Activated naive CD8-positive, alpha-beta T cell treated with anti-CD3 and anti-CD28 coated beads, Interleukin-2, amount 50 U/mL, for 24 hours (primary cell): ENCODE data around the gene FAM131A.
"Not testable (repeated sequence)": the region's sequence is repeated elsewhere in the genome, so short reads cannot be mapped to it uniquely, and the experiment has no call there.

ENCODE experiments used
- ATAC-seq: fragments of 150-1000 bp; cut with Tn5 transposase; one replicate; pipeline ENCODE4 v1.10.0; 2021
- DNase-seq: peaks from one replicate; pipeline ENCODE4 v3.0.0; 2021
- H3K27ac Mint-ChIP-seq: one replicate; pipeline ENCODE4 v1.8.0; 2021; ENCODE audit warnings: mild to moderate bottlenecking, mixed read lengths
- H3K27me3 Mint-ChIP-seq: one replicate; pipeline ENCODE4 v1.8.0; 2021; ENCODE audit warnings: mixed read lengths
- H3K36me3 Mint-ChIP-seq: one replicate; pipeline ENCODE4 v1.8.0; 2021; ENCODE audit warnings: low read depth, mixed read lengths
- H3K4me1 Mint-ChIP-seq: one replicate; pipeline ENCODE4 v1.8.0; 2021; ENCODE audit warnings: mixed read lengths
- H3K4me3 Mint-ChIP-seq: one replicate; pipeline ENCODE4 v1.8.0; 2021; ENCODE audit warnings: mild to moderate bottlenecking, moderate library complexity, mixed read lengths
- H3K9me3 Mint-ChIP-seq: one replicate; pipeline ENCODE4 v1.8.0; 2021; ENCODE audit warnings: mixed read lengths

Gene FAM131A

DNA sequence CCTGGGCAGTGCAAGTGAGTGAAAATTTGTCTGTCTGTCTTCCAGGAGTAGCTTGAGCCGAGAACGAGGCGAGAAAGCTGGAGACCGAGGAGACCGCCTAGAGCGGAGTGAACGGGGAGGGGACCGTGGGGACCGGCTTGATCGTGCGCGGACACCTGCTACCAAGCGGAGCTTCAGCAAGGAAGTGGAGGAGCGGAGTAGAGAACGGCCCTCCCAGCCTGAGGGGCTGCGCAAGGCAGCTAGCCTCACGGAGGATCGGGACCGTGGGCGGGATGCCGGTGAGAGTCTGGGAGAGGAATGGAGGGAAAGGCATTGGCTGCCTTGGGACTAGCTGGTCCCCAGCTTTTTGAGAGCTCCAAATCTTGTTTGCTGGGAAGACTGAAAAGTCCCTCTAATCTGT lies 10.2 kb upstream of the FAM131A start:
- peaks cover 93% of the 10 kb centered on the region for H3K36me3 Mint-ChIP-seq
- no peaks in the 10 kb centered on the region for H3K9me3 Mint-ChIP-seq
- no peaks in the 10 kb centered on the region for H3K27me3 Mint-ChIP-seq
- H3K4me1 Mint-ChIP-seq, result peaks cover 48% of the 10 kb centered on the region
- no peak for DNase-seq
- peak overlapping the region; percentile 27 for H3K27ac Mint-ChIP-seq
- H3K4me3 Mint-ChIP-seq, result no peak overlapping the region
- ATAC-seq, result no peak

GRCh38 chr3:184328516-184328915 lies 8.9 kb upstream of the FAM131A start:
- no peak for DNase-seq
- Mint-ChIP-seq H3K27ac (peak overlapping the region; percentile 81), H3K4me3 (no peak overlapping the region), H3K4me1 (peaks cover 57% of the 10 kb centered on the region), H3K27me3 (no peaks in the 10 kb centered on the region), H3K36me3 (peaks cover 93% of the 10 kb centered on the region), H3K9me3 (no peaks in the 10 kb centered on the region)
- ATAC-seq, result no peak

GRCh38 chr3:184332370-184333090 lies 4.9 kb upstream of the FAM131A start:
- DNase-seq (no peak), ATAC-seq (no peak)
- H3K36me3 Mint-ChIP-seq, result peaks cover 71% of the 10 kb centered on the region
- H3K27ac Mint-ChIP-seq, result peak overlapping the region; percentile 96
- no peaks in the 10 kb centered on the region for H3K9me3 Mint-ChIP-seq
- no peak overlapping the region for H3K4me3 Mint-ChIP-seq
- H3K4me1 Mint-ChIP-seq, result peaks cover 67% of the 10 kb centered on the region
- no peaks in the 10 kb centered on the region for H3K27me3 Mint-ChIP-seq

- peaks cover 73% of the 10 kb centered on the region for H3K4me1 Mint-ChIP-seq
- H3K9me3 Mint-ChIP-seq, result no peaks in the 10 kb centered on the region
- H3K27me3 Mint-ChIP-seq, result no peaks in the 10 kb centered on the region
- ATAC-seq, result no peak
- peak overlapping the region; percentile 9 for H3K4me3 Mint-ChIP-seq
- DNase-seq, result no peak
- H3K27ac Mint-ChIP-seq, result peak overlapping the region; percentile 96
- peaks cover 68% of the 10 kb centered on the region for H3K36me3 Mint-ChIP-seq
Measured at GRCh38 chr3:184333190-184333589, 4.2 kb upstream of the FAM131A start.

DNA sequence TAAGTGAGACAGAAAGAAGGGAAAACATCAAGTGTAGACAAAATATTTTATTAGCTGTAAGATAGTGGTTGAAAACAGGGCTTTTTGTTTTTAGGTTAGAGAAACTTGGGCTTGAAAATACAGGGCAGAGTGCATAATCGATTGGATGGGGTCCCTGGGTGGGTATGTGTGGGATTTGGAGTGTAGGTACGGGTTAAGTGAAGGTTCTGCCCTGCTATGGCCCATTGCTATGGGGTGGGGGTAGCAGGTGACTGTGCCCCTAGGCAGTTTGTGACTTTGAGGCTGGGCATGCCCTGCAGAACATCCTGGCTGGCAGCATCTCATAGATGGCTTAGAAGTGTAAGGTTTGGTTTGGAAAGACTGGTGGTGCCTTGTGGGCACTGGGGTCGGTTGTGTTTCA lies 3.7 kb upstream of the FAM131A start:
- Mint-ChIP-seq H3K36me3 (peaks cover 63% of the 10 kb centered on the region), H3K4me3 (no peak overlapping the region), H3K27me3 (no peaks in the 10 kb centered on the region), H3K27ac (peak overlapping the region; percentile 96), H3K4me1 (peaks cover 73% of the 10 kb centered on the region), H3K9me3 (no peaks in the 10 kb centered on the region)
- DNase-seq, result no peak
- ATAC-seq, result no peak

DNA sequence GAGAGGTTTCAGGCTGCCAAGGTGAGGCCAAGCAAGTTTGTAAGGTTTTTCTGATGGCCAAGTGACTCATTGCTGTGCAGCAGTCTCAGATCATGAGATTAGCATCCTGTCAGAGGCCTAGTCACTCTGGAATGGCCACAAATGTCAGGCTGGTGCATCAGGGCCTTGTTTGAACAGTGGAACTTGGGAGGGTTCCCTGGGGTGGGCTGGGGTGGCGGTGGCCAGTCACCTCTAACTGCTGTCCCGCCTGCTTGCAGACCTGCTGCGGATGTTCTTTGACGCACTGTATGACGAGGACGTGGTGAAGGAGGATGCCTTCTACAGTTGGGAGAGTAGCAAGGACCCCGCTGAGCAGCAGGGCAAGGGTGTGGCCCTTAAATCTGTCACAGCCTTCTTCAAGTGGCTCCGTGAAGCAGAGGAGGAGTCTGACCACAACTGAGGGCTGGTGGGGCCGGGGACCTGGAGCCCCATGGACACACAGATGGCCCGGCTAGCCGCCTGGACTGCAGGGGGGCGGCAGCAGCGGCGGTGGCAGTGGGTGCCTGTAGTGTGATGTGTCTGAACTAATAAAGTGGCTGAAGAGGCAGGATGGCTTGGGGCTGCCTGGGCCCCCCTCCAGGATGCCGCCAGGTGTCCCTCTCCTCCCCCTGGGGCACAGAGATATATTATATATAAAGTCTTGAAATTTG lies 2.8 kb upstream of the FAM131A start:
- no peaks in the 10 kb centered on the region for H3K27me3 Mint-ChIP-seq
- DNase-seq (peak; percentile 60), ATAC-seq (peak; percentile 83)
- peak overlapping the region; percentile 63 for H3K4me3 Mint-ChIP-seq
- H3K27ac Mint-ChIP-seq, result peak overlapping the region; percentile 96
- peaks cover 70% of the 10 kb centered on the region for H3K4me1 Mint-ChIP-seq
- H3K9me3 Mint-ChIP-seq, result no peaks in the 10 kb centered on the region
- peaks cover 54% of the 10 kb centered on the region for H3K36me3 Mint-ChIP-seq

- Mint-ChIP-seq H3K27ac (peak overlapping the region; percentile 96), H3K9me3 (no peaks in the 10 kb centered on the region), H3K4me3 (peak overlapping the region; percentile 81), H3K36me3 (peaks cover 49% of the 10 kb centered on the region), H3K4me1 (peaks cover 67% of the 10 kb centered on the region), H3K27me3 (no peaks in the 10 kb centered on the region)
- DNase-seq (no peak), ATAC-seq (no peak)
Measured at GRCh38 chr3:184335291-184335660, 2.1 kb upstream of the FAM131A start.

DNA sequence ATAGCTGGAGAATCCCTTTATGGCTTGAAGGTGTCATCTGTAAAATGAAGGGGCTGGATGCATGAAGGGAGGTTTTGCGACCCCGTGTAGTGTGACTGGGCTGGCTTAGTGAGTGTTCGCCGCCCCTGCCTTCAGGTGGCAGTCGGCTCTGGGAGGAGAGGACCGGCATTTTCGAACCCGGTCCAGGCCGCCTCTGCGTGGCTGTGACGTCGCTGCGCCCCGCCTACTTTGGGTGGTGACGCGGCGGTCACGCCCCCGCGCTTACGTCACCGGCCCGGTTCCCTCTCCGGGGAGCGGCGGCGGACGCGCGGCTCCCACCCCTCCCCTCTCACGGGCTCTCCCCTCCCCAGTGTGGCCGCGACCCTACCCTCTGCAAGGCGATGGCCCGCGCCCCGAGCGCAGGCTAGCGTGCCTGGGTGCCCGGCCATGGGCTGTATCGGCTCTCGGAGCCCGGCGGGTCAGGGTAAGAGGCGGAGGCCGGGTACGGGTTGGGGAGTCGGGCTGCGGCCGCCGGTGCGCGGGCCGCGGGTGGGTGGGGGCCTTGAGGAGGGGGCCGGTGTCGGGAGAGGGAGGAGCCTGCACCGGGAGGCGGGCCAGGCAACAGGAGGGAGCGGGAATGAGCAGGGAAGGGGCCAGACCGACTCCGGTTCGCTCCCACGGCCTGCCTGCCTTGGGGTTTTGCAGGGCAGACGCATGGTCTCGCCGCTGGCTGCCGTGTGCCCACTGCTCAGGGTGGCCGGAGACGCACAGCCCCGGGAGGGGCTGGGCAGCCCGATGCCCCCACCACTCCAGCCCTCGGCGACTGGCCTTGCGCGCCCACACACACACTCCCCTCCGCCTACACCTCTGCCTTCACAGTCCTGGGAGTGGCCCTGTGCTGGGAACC lies 1.5 kb upstream of the FAM131A start:
- peak overlapping the region; percentile 96 for H3K27ac Mint-ChIP-seq
- DNase-seq (peak; percentile 92), ATAC-seq (peak; percentile 37)
- H3K36me3 Mint-ChIP-seq, result peaks cover 43% of the 10 kb centered on the region
- H3K4me1 Mint-ChIP-seq, result peaks cover 63% of the 10 kb centered on the region
- no peaks in the 10 kb centered on the region for H3K9me3 Mint-ChIP-seq
- H3K4me3 Mint-ChIP-seq, result peak overlapping the region; percentile 81
- no peaks in the 10 kb centered on the region for H3K27me3 Mint-ChIP-seq

- Mint-ChIP-seq H3K27me3 (no peaks in the 10 kb centered on the region), H3K9me3 (no peaks in the 10 kb centered on the region), H3K27ac (peak overlapping the region; percentile 80), H3K4me3 (peak overlapping the region; percentile 81), H3K36me3 (peaks cover 36% of the 10 kb centered on the region), H3K4me1 (peaks cover 56% of the 10 kb centered on the region)
- ATAC-seq (no peak), DNase-seq (no peak)
Measured at GRCh38 chr3:184336547-184337398, 627 bp upstream of the FAM131A start.

DNA sequence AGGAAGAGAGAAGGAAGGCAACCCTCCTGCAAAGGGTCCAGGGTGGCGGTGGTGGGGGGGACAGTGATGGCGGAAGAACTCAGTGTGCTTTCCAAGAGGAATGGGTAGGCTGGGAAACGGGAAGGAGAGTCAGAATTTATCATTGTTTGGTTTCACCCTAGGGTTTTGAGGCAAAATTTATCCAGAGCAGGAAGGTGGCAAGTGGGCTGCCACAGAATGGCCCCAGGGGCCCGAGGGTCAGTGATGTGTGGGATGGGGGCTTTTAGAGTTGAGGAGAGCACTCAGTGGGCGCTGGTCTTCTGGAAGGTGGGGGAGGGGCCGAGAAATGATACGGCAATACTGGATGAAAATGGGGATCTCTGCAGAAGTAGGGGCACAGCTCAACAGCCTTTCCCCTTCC lies 581 bp downstream of the FAM131A start:
- H3K4me3 Mint-ChIP-seq, result no peak overlapping the region
- H3K27ac Mint-ChIP-seq, result peak overlapping the region; percentile 7
- no peak for DNase-seq
- H3K27me3 Mint-ChIP-seq, result no peaks in the 10 kb centered on the region
- peaks cover 25% of the 10 kb centered on the region for H3K36me3 Mint-ChIP-seq
- peaks cover 44% of the 10 kb centered on the region for H3K4me1 Mint-ChIP-seq
- ATAC-seq, result no peak
- H3K9me3 Mint-ChIP-seq, result no peaks in the 10 kb centered on the region

- no peak overlapping the region for H3K27ac Mint-ChIP-seq
- ATAC-seq, result no peak
Measured at GRCh38 chr3:184338511-184338945, 1.1 kb downstream of the FAM131A start.

DNA sequence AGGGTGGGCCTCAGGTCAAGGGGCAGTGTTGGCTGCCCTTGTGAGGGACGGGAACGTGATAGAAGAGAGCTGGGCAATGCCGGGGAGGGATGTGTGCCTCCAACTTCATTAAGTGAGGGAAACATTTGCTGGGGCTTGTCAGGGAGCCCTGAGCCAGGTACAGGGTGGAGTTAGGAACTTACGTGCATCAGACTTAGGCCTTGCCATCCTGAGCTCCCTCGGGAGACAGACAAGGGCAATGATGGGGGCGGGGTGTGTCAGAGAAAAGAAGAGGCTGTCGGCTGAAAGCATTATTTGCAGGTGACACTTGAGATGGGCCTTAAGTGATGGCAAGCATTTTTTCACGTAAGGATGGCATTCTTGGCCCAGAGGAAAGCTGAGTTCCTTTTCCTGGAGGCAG lies 1.6 kb downstream of the FAM131A start:
- ATAC-seq, result no peak
- no peaks in the 10 kb centered on the region for H3K9me3 Mint-ChIP-seq
- no peak overlapping the region for H3K4me3 Mint-ChIP-seq
- H3K27ac Mint-ChIP-seq, result no peak overlapping the region
- H3K36me3 Mint-ChIP-seq, result peaks cover 15% of the 10 kb centered on the region
- H3K27me3 Mint-ChIP-seq, result no peaks in the 10 kb centered on the region
- DNase-seq, result no peak
- H3K4me1 Mint-ChIP-seq, result peaks cover 33% of the 10 kb centered on the region

More at GRCh38 chr3:184338511-184338945, 1.1 kb downstream of the FAM131A start:
- peaks cover 20% of the 10 kb centered on the region for H3K36me3 Mint-ChIP-seq
- no peak overlapping the region for H3K4me3 Mint-ChIP-seq
- no peak for DNase-seq
- no peaks in the 10 kb centered on the region for H3K27me3 Mint-ChIP-seq
- H3K9me3 Mint-ChIP-seq, result no peaks in the 10 kb centered on the region
- peaks cover 38% of the 10 kb centered on the region for H3K4me1 Mint-ChIP-seq

DNA sequence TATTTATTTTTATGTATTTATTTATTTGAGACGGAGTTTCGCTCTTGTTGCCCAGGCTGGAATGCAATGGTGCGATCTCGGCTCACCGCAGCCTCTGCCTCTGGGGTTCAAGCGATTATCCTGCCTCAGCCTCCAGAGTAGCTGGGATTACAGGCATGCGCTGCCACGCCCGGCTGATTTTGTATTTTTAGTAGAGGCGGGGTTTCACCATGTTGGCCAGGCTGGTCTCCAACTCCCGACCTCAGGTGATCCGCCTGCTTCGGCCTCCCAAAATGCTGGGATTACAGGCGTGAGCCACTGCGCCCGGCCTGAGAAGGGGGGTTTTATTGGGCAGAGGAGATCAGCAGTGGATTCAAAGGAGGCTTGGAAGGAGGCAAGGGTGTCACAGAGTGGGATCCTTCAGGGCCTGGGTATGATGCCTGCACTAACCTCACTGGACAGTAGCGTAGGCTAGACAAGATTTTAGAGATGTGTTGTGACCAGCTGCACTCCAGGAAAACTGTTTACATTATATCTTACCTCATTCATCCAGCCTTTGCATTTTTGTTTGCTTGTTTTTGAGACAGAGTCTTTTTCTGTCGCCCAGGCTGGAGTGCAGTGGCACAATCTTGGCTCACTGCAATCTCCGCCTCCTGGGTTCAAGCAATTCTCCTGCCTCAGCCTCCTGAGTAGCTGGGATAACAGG lies 2.2 kb downstream of the FAM131A start:
- H3K9me3 Mint-ChIP-seq, DNase-seq, ATAC-seq, H3K4me3 Mint-ChIP-seq, H3K27ac Mint-ChIP-seq, H3K27me3 Mint-ChIP-seq: not testable (repeated sequence)
- Mint-ChIP-seq H3K36me3 (peaks cover 11% of the 10 kb centered on the region), H3K4me1 (peaks cover 28% of the 10 kb centered on the region)
